Mucosa of descending colon (tissue), 3 donors: Measurements from ENCODE around the gene SEMA6B. TPM values are rescaled to one million over a fixed set of nuclear protein-coding genes. Genes with fewer than 3 reads are reported as not detected.

Experiments used
- ATAC-seq: fragments of 200-7000 bp; cut with Tn5 transposase; one replicate; pipeline ENCODE4 v1.9.1; 2020; ENCODE audit warnings: mild to moderate bottlenecking, moderate library complexity
- DNase-seq, 3 donors: peaks; one replicate each; pipeline ENCODE4 v3.0.0-alpha.2; 2020
- H3K36me3 ChIP-seq: fragments of 200-600 bp; one replicate; pipeline ENCODE4 v1.8.0; 2021; ENCODE audit warnings: low read depth, mild to moderate bottlenecking
- H3K4me1 ChIP-seq: fragments of 200-600 bp; one replicate; pipeline ENCODE4 v1.8.0; 2021; ENCODE audit warnings: low read depth, mild to moderate bottlenecking
- H3K4me3 ChIP-seq: fragments of 200-600 bp; one replicate; pipeline ENCODE4 v1.8.0; 2021; ENCODE audit warnings: mild to moderate bottlenecking
- H3K9me3 ChIP-seq: fragments of 200-600 bp; one replicate; pipeline ENCODE4 v1.8.0; 2021; ENCODE audit warnings: mild to moderate bottlenecking
- intact Hi-C, 2 donors: fragments of 100-400 bp; cut with DNase I in 1 of 2; cut with micrococcal nuclease in 1 of 2; formaldehyde crosslinking; loops; one replicate each; pipeline versions ENCODE4 v1.11.0 to v1.11.1; 2022; cut with DNase I, micrococcal nuclease
- total RNA-seq, 3 donors: library from RNA; stranded (reverse); fragmentation: NEBNext Ultra II Directional in 2 of 3; extraction: Animal tissue kit (Norgen Biotek cat#: 25700) in 2 of 3; gene quantifications; one replicate each; pipeline versions ENCODE4 v1.2.1 to v1.2.4, GENCODE V29; 2021 to 2023
- TF ChIP-seq, protein P1 (sequence below): fragments of 200-600 bp; IDR thresholded peaks from one replicate; pipeline ENCODE4 v1.8.0; 2022; ENCODE audit warnings: antibody characterized with exemption, mild to moderate bottlenecking
- donor health status: DM: no; HTN: no; CAD: no; lungs with moderate emphysema.
- donor health status: DM: no; HTN: no; CAD: no.
- donor health status: DM: no; HTN: yes; CAD: no.

The SEMA6B gene
- total RNA-seq, 3 donors from 2014 or later, result 2.5 to 8.4 (median 5.9) TPM

DNA sequence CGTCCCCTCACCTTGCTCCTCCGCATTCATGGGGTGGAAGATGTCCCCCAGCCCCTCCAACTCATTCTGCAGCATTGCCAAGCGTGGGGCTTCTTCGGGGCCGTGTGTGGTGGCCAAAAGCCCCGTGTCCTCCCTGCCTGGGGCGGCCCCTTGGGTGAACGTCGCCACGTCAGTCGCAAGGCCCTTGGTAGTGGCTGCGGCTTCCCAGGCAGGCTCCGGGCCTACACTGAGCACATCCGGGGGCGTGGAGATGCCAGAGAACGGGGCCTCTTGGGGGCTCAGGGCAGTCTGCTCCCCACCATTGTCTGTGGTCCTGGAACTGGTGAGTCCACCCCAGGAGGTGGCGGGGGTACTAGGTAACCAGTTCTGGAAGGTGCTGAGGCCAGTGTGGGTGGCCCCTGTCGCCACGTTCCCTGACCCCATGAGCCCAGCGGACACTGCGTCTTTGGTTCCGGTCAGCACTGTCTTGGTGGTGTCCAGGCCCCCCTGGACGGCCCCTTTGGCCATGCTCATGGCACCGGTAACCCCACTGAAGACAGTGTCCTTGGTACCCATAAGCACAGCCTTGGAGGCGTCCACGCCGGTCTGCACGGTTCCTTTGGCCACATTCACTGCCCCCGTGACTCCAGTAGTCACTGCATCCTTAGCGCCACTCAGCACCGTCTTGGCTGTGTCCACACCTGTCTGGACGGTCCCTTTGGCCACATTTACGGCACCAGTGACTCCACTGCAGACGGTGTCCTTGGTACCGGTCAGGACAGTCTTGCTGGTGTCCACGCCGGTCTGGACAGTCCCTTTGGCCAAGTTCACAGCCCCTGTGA, 48.8 kb downstream of the SEMA6B start:
- Histone ChIP-seq H3K4me3 (no peak overlapping the region), H3K4me1 (no peaks in the 10 kb centered on the region), H3K36me3 (no peaks in the 10 kb centered on the region), H3K9me3 (no peaks in the 10 kb centered on the region)
- no peak for DNase-seq
- intact Hi-C loops, result no loop called here
- ATAC-seq, result no peak
- TF ChIP-seq, protein P1, sequence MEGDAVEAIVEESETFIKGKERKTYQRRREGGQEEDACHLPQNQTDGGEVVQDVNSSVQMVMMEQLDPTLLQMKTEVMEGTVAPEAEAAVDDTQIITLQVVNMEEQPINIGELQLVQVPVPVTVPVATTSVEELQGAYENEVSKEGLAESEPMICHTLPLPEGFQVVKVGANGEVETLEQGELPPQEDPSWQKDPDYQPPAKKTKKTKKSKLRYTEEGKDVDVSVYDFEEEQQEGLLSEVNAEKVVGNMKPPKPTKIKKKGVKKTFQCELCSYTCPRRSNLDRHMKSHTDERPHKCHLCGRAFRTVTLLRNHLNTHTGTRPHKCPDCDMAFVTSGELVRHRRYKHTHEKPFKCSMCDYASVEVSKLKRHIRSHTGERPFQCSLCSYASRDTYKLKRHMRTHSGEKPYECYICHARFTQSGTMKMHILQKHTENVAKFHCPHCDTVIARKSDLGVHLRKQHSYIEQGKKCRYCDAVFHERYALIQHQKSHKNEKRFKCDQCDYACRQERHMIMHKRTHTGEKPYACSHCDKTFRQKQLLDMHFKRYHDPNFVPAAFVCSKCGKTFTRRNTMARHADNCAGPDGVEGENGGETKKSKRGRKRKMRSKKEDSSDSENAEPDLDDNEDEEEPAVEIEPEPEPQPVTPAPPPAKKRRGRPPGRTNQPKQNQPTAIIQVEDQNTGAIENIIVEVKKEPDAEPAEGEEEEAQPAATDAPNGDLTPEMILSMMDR, result no peak

DNA sequence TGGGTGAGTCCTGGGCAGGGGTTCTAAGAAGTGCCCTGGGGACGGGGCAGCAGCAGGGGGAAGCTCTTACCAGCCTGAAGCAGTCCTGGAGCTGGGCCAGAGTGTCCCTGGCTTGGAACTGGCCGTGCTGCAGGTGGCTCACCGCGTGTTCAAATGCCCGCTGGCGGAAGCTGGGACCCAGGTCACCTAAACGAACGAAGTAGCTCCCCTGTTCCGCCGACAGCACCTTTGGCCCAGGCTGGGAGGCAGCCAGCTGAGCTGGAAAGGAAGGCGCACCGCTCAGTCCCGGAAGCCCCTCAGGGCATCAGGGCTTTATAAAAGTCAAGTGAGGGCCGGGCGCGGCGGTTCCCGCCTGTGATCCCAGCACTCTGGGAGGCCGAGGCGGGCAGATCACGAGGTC, 50.8 kb downstream of the SEMA6B start:
- intact Hi-C loops, result no loop called here
- no peaks in the 10 kb centered on the region for H3K4me1 ChIP-seq
- DNase-seq (no peak), ATAC-seq (no peak)
- no peak overlapping the region for H3K4me3 ChIP-seq
- TF ChIP-seq, protein P1, result no peak
- H3K9me3 ChIP-seq, result no peaks in the 10 kb centered on the region
- H3K36me3 ChIP-seq, result no peaks in the 10 kb centered on the region

GRCh38 chr19:4507804-4508203, 51.7 kb downstream of the SEMA6B start:
- no peaks in the 10 kb centered on the region for H3K36me3 ChIP-seq
- no peaks in the 10 kb centered on the region for H3K9me3 ChIP-seq
- intact Hi-C loops, result no loop called here
- ATAC-seq (no peak), DNase-seq (no peak)
- H3K4me3 ChIP-seq, result no peak overlapping the region
- no peaks in the 10 kb centered on the region for H3K4me1 ChIP-seq
- TF ChIP-seq, protein P1, result no peak

DNA sequence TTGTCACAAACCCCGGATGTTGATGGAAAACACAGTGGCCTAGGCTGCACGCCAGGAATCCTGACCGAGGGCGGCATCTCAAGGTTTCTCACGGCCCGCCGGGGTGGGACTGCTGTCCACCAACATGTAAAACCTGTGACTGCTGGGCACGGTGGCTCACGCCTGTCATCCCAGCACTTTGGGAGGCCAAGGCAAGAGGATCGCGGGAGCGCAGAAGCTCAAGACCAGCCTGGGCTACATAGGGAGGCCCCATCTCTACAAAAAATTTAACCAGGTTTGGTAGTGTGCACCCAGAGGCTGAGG, 52.4 kb downstream of the SEMA6B start:
- H3K4me1 ChIP-seq, result no peaks in the 10 kb centered on the region
- no peaks in the 10 kb centered on the region for H3K36me3 ChIP-seq
- ATAC-seq, result no peak

GRCh38 chr19:4506449-4507149, 52.9 kb downstream of the SEMA6B start:
- no peaks in the 10 kb centered on the region for H3K9me3 ChIP-seq
- H3K36me3 ChIP-seq, result no peaks in the 10 kb centered on the region
- DNase-seq (no peak), ATAC-seq (no peak)
- TF ChIP-seq, protein P1, result no peak
- H3K4me3 ChIP-seq, result no peak overlapping the region
- no peaks in the 10 kb centered on the region for H3K4me1 ChIP-seq
- intact Hi-C loops, result no loop called here

More for the DNA sequence above, 52.4 kb downstream of the SEMA6B start:
- DNase-seq, result no peak
- TF ChIP-seq, protein P1, result no peak
- H3K9me3 ChIP-seq, result no peaks in the 10 kb centered on the region
- no peak overlapping the region for H3K4me3 ChIP-seq
- intact Hi-C loops, result no loop called here
